Transverse colon (tissue), 4 donors: Measurements from ENCODE around the gene PMVK. TPM values are rescaled to one million over a fixed set of nuclear protein-coding genes. Genes with fewer than 3 reads are reported as not detected.

Experiments used
- DNase-seq: peaks from one replicate; pipeline ENCODE4 v3.0.0-alpha.2; 2019
- H3K27ac ChIP-seq, 4 donors: fragments of 200-600 bp; sonication (generic); 2 replicates each; pipeline ENCODE4 v1.5.1; 2016 to 2018; ENCODE audit warnings: inconsistent platforms in 4 of 4
- H3K27me3 ChIP-seq: fragments of 200-600 bp; sonication (generic); 2 replicates; pipeline ENCODE4 v1.5.1; 2017; ENCODE audit warnings: inconsistent platforms
- H3K36me3 ChIP-seq, 4 donors: fragments of 200-600 bp; sonication (generic); 2 replicates each; pipeline ENCODE4 v1.5.1; 2017 to 2019; ENCODE audit warnings: inconsistent platforms in 4 of 4
- H3K4me1 ChIP-seq, 4 donors: fragments of 200-600 bp; sonication (generic); 2 replicates each; pipeline ENCODE4 v1.5.1; 2017 to 2020; ENCODE audit warnings: inconsistent platforms in 4 of 4
- H3K4me3 ChIP-seq, 4 donors: fragments of 200-600 bp; sonication (generic); 1 replicate in 1 of 4; 2 replicates in 3 of 4; pipeline versions ENCODE4 v1.5.1 to v1.6.1; 2017 to 2019; ENCODE audit warnings: inconsistent platforms in 4 of 4
- H3K9me3 ChIP-seq, 2 donors: fragments of 200-600 bp; sonication (generic); 2 replicates each; pipeline ENCODE4 v1.5.1; 2017 to 2019; ENCODE audit warnings: inconsistent platforms in 2 of 2
- CTCF ChIP-seq, 5 experiments: fragments of 200-600 bp in 3 of 5; fragments of 450-650 bp in 2 of 5; sonication (generic) in 3 of 5; IDR thresholded peaks; 1 replicate in 2 of 5; 2 replicates in 3 of 5; pipeline ENCODE4 v1.5.1; 2016 to 2017; ENCODE audit warnings: antibody characterized with exemption in 5 of 5, inconsistent platforms in 3 of 5, mild to moderate bottlenecking in 2 of 5, moderate library complexity in 1 of 5
- EP300 ChIP-seq: sonication (generic); formaldehyde crosslinking; IDR thresholded peaks from one replicate; pipeline ENCODE4 v1.6.1; 2017; ENCODE audit warnings: antibody characterized with exemption, low read depth
- POLR2A ChIP-seq: fragments of 450-650 bp; IDR thresholded peaks from one replicate; pipeline ENCODE4 v1.6.1; 2016; ENCODE audit warnings: antibody characterized with exemption, mild to moderate bottlenecking, moderate library complexity
- POLR2AphosphoS5 ChIP-seq, 3 donors: sonication (generic); formaldehyde crosslinking; IDR thresholded peaks; one replicate each; pipeline ENCODE4 v1.6.1; 2016; ENCODE audit warnings: antibody characterized with exemption in 3 of 3
- WGBS, 2 donors: methylation state at CpG; one replicate each; pipeline ENCODE4 v1.1.5; 2018; ENCODE audit warnings: low coverage in 1 of 2; 5-methylcytosine and 5-hydroxymethylcytosine counted together
- in situ Hi-C, 4 donors: fragments of 200-750 bp; cut with MboI; loops; one replicate each; pipeline versions ENCODE4 v1.15.0 to v1.15.1; 2017; ENCODE audit warnings: low sequenced_read_pairs in 3 of 4, low pct_ligation_motif_present in 1 of 4, low pct_unique_long_range_greater_than_20kb in 1 of 4
- intact Hi-C: fragments of 100-400 bp; cut with DNase I; formaldehyde crosslinking; loops from one replicate; pipeline ENCODE4 v1.15.1; 2023; ENCODE audit warnings: low total_unique reads
- total RNA-seq, 4 donors: library from RNA; depleted of rRNA; stranded (reverse); fragments of >200 nt; gene quantifications; one replicate each; pipeline ENCODE4 v1.1.0, GENCODE V29; 2016

PMVK gene
- total RNA-seq, 4 donors from 2014 or later = 6.0 to 19.9 (median 13.1) TPM

GRCh38 chr1:154952664-154953063 lies 16.1 kb upstream of the PMVK start:
- in situ Hi-C loops = loop anchor here in 3 of 4 donors (25.0 kb wide), 1 partner anchor 110 kb away; the partner anchor contains the start of genes ADAM15 (in 3 of the 3) and EFNA4 (in 3 of the 3)
- TF ChIP-seq EP300 (no peak), POLR2AphosphoS5 (IDR thresholded peaks at IDR 0.05) (no peak), POLR2A (no peak), CTCF (IDR thresholded peaks at IDR 0.05) (no peak)
- Histone ChIP-seq H3K27me3 (no peaks in the 10 kb centered on the region), H3K9me3 (no peaks in the 10 kb centered on the region), H3K36me3 (peaks cover 0 to 6% (median 3%) of the 10 kb centered on the region in 4 donors), H3K4me3 (no peak overlapping the region), H3K4me1 (peaks cover 24 to 54% (median 39%) of the 10 kb centered on the region in 4 donors), H3K27ac (peak overlapping the region in 3 of 4 donors; percentile 13 to 94 (median 19))
- no peak for DNase-seq
- 73 to 87% methylated on average over 4 to 6 of the region's 6 CpGs for WGBS, 2 donors
- intact Hi-C loops = no loop called here

GRCh38 chr1:154951901-154952657 lies 15.6 kb upstream of the PMVK start:
- in situ Hi-C loops (loop anchor here in 3 of 4 donors (25.0 kb wide), 1 partner anchor 110 kb away; the partner anchor contains the start of genes ADAM15 (in 3 of the 3) and EFNA4 (in 3 of the 3)), intact Hi-C loops (no loop called here)
- Histone ChIP-seq H3K9me3 (no peaks in the 10 kb centered on the region), H3K36me3 (peaks cover 0 to 10% (median 5%) of the 10 kb centered on the region in 4 donors), H3K4me3 (no peak overlapping the region), H3K4me1 (peaks cover 20 to 48% (median 36%) of the 10 kb centered on the region in 4 donors), H3K27me3 (no peaks in the 10 kb centered on the region), H3K27ac (peak overlapping the region in 3 of 4 donors; percentile 13 to 55 (median 19))
- TF ChIP-seq EP300 = no peak
- no peak for TF ChIP-seq CTCF (IDR thresholded peaks at IDR 0.05)
- TF ChIP-seq POLR2A = no peak
- TF ChIP-seq POLR2AphosphoS5 (IDR thresholded peaks at IDR 0.05) = no peak
- WGBS, 2 donors = 62 to 92% methylated on average over 6 to 15 of the region's 15 CpGs
- peak; percentile 48 for DNase-seq

GRCh38 chr1:154948079-154948478 lies 11.6 kb upstream of the PMVK start:
- Histone ChIP-seq H3K27ac (no peak overlapping the region), H3K27me3 (no peaks in the 10 kb centered on the region), H3K36me3 (peaks cover 0 to 10% (median 5%) of the 10 kb centered on the region in 4 donors), H3K4me1 (peaks cover 3 to 34% (median 14%) of the 10 kb centered on the region in 4 donors), H3K4me3 (no peak overlapping the region), H3K9me3 (no peaks in the 10 kb centered on the region)
- in situ Hi-C loops = no loop called here
- TF ChIP-seq POLR2AphosphoS5 (IDR thresholded peaks at IDR 0.05) (no peak), CTCF (IDR thresholded peaks at IDR 0.05) (no peak), POLR2A (no peak), EP300 (no peak)
- DNase-seq = no peak
- intact Hi-C loops = no loop called here
- 90 to 91% methylated on average over 3 to 11 of the region's 11 CpGs for WGBS, 2 donors

GRCh38 chr1:154945962-154946850 lies 9.7 kb upstream of the PMVK start:
- Histone ChIP-seq H3K4me3 (no peak overlapping the region), H3K27ac (no peak overlapping the region), H3K4me1 (peaks cover 9 to 36% (median 22%) of the 10 kb centered on the region in 4 donors), H3K9me3 (no peaks in the 10 kb centered on the region), H3K36me3 (peaks cover 0 to 10% (median 4%) of the 10 kb centered on the region in 4 donors), H3K27me3 (no peaks in the 10 kb centered on the region)
- in situ Hi-C loops = no loop called here
- TF ChIP-seq POLR2AphosphoS5 (IDR thresholded peaks at IDR 0.05) = no peak
- TF ChIP-seq EP300 = no peak
- no peak for TF ChIP-seq CTCF (IDR thresholded peaks at IDR 0.05)
- TF ChIP-seq POLR2A = no peak
- 82 to 83% methylated on average over 9 to 17 of the region's 17 CpGs for WGBS, 2 donors
- no peak for DNase-seq
- intact Hi-C loops = no loop called here
